ENCODE measurements around the gene LIN28B. TPM values are rescaled to one million over a fixed set of nuclear protein-coding genes. Genes with fewer than 3 reads are reported as not detected.
"Not testable (repeated sequence)": the region's sequence is repeated elsewhere in the genome, so short reads cannot be mapped to it uniquely, and the experiment has no call there.

Gene LIN28B
- total RNA-seq, 4 donors from 2014 or later: not detected

GRCh38 chr6:105066836-105067235 is 109.9 kb downstream of the LIN28B start:
- TF ChIP-seq, protein P1, sequence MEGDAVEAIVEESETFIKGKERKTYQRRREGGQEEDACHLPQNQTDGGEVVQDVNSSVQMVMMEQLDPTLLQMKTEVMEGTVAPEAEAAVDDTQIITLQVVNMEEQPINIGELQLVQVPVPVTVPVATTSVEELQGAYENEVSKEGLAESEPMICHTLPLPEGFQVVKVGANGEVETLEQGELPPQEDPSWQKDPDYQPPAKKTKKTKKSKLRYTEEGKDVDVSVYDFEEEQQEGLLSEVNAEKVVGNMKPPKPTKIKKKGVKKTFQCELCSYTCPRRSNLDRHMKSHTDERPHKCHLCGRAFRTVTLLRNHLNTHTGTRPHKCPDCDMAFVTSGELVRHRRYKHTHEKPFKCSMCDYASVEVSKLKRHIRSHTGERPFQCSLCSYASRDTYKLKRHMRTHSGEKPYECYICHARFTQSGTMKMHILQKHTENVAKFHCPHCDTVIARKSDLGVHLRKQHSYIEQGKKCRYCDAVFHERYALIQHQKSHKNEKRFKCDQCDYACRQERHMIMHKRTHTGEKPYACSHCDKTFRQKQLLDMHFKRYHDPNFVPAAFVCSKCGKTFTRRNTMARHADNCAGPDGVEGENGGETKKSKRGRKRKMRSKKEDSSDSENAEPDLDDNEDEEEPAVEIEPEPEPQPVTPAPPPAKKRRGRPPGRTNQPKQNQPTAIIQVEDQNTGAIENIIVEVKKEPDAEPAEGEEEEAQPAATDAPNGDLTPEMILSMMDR (IDR thresholded peaks at IDR 0.05): no peak
- ATAC-seq (ENCODE audit: low FRiP score) (no peak), DNase-seq (ENCODE audit: low spot score) (no peak)

- TF ChIP-seq, protein P1 (IDR thresholded peaks at IDR 0.05): no peak
- ATAC-seq (ENCODE audit: low FRiP score): no peak
- DNase-seq (ENCODE audit: low spot score): no peak
Observed at GRCh38 chr6:105067329-105067728, 110.4 kb downstream of the LIN28B start.

DNA sequence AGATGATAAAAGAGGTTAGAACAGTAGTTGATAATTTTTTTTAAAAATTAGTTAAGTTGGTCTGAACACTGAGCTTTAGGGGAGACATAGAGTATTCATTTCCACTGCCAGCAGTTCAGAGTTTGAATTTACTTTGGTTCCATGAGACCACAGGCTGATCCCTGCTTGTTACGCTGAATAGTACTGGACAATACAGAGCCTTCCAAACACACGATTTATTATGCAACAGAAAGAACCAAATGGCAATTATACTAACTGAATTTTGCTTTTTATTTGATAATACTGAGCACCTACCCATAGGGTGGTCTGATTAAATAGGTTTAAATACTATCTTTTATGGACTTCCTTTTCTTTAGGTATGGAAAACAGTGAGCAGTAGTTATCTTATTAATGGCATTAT is 111.5 kb downstream of the LIN28B start:
- TF ChIP-seq, protein P1 (IDR thresholded peaks at IDR 0.05): no peak
- no peak for ATAC-seq (ENCODE audit: low FRiP score)
- no peak for DNase-seq (ENCODE audit: low spot score)

DNA sequence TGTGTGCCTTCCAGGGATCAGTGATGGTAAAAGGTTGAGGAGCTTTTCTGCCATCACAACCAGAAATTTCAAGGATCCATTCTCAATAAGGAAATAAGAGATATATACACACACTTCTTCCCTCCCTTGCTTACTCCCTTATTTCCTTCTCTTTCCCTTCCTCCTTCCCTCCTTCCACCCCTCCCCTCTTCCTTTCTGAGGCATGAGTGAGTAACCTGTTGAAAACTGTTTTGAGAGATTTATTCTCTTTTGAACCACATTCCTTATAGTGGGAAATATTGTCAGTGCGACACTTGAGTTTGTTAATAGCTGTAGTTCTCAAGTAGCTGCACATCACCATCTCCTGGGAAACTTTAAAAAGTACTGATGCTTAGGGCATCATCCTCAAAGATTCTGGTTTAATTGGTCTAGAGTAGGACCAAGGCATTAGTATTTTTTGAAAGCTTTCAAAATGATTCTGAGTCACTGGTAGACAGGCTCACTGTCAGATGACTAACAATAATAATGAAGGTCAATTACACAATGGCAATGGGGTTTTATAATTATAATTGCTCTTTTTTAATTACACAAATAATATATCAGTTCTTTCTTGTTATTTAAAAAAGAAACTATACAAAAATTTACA is 113.0 kb downstream of the LIN28B start:
- TF ChIP-seq, protein P1 (IDR thresholded peaks at IDR 0.05): no peak
- no peak for ATAC-seq (ENCODE audit: low FRiP score)
- DNase-seq (ENCODE audit: low spot score): no peak

DNA sequence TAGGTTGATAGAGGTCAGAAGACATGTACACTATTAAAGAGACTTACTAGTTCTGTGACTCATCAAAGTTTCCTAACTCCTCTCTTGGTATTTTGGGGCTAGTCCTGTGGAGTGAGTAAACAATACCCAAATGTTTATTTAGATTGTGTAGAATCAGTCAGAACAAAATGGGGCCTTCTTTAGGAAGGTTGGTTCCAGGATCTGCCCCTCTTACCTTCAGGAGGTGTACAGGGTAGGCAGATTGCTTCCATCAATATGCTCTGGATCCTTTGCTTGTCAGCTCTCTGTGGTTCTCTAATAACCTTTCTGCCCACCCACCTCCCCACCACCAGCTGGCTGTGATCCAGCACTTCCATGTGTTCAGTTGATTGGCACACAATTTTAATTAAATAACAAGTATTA is 115.9 kb downstream of the LIN28B start:
- TF ChIP-seq, protein P1 (IDR thresholded peaks at IDR 0.05): no peak
- DNase-seq (ENCODE audit: low spot score) (no peak), ATAC-seq (ENCODE audit: low FRiP score) (no peak)

DNA sequence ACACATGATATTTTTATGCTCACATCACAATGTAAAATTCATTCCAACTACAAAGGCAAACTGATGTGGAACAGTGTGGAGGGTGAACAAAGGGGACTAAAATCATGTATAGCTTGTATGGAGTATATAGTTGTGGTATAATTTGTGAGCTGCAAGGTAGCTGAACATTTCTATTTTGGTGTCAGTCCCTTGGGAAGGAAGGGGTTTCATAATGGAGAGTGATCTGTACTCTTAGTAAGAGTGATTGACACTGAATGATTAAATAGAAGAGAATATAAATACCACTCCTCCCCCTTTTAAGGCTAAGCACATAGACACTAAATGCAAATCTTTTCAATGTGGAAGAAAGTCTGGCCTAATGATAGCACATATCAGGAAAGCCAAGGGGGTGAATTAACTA is 118.3 kb downstream of the LIN28B start:
- ATAC-seq (ENCODE audit: low FRiP score) (no peak), DNase-seq (ENCODE audit: low spot score) (no peak)
- TF ChIP-seq, protein P1 (IDR thresholded peaks at IDR 0.05): no peak

DNA sequence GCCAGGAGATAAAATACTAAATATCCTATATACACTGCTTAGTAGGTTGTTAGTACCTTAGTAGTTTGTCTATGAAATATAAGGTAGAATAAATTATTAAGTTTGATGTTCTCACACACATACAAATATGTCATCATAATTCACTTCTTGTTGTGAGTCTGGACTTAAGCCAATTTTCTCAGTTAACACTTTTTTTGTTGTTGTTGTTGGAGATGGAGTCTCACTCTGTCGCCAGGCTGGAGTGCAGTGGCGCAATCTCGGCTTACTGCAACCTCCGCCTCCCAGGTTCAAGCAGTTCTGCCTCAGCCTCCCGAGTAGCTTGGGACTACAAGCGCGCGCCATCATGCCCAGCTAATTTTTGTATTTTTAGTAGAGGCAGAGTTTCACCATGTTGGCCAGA is 119.5 kb downstream of the LIN28B start:
- not testable (repeated sequence) for ATAC-seq (ENCODE audit: low FRiP score); DNase-seq (ENCODE audit: low spot score)
